DND-41 (cell line): ENCODE results near the gene SPATA46.

ENCODE experiments used
- ATAC-seq: fragments of 200-7000 bp; cut with Tn5 transposase; 3 replicates; pipeline ENCODE4 v1.9.1; 2021; ENCODE audit warnings: low read depth; ENCODE audit not compliant: insufficient read depth
- DNase-seq: peaks from one replicate; pipeline ENCODE4 v3.0.0-alpha.2; 2020
- H2AFZ ChIP-seq: 2 replicates; pipeline ENCODE4 v1.6.0; 2012; ENCODE audit warnings: low read depth, low read length
- H3K27ac ChIP-seq: 2 replicates; pipeline ENCODE4 v1.5.1; 2012; ENCODE audit warnings: low read length, inconsistent platforms
- H3K27me3 ChIP-seq: fragments of 200-600 bp; sonication (generic); 2 replicates; pipeline ENCODE4 v1.6.0; 2012; ENCODE audit warnings: low read length, mild to moderate bottlenecking, inconsistent platforms; ENCODE audit not compliant: insufficient read depth, poor library complexity
- H3K36me3 ChIP-seq: 2 replicates; pipeline ENCODE4 v1.5.1; 2012; ENCODE audit warnings: low read length, inconsistent platforms; ENCODE audit not compliant: insufficient read depth
- H3K4me1 ChIP-seq: 2 replicates; pipeline ENCODE4 v1.5.1; 2012; ENCODE audit warnings: mild to moderate bottlenecking, low read length; ENCODE audit not compliant: insufficient read depth
- H3K4me2 ChIP-seq: 2 replicates; pipeline ENCODE4 v1.6.0; 2012; ENCODE audit warnings: mild to moderate bottlenecking, moderate library complexity, low read length, inconsistent platforms; ENCODE audit not compliant: insufficient read depth
- H3K4me3 ChIP-seq, 2 experiments: fragments of 200-600 bp in 1 of 2; shearing (Covaris generic) in 1 of 2; 2 replicates each; pipeline ENCODE4 v1.5.1; 2012 to 2016; ENCODE audit warnings: inconsistent platforms in 2 of 2, low read length in 2 of 2, mild to moderate bottlenecking in 2 of 2, low read depth in 1 of 2, moderate library complexity in 1 of 2
- H3K79me2 ChIP-seq: 2 replicates; pipeline ENCODE4 v1.6.0; 2012; ENCODE audit warnings: low read length, inconsistent platforms; ENCODE audit not compliant: insufficient read depth
- H3K9ac ChIP-seq: 2 replicates; pipeline ENCODE4 v1.6.0; 2012; ENCODE audit warnings: low read depth, mild to moderate bottlenecking, inconsistent platforms, low read length, moderate library complexity
- H3K9me3 ChIP-seq: 2 replicates; pipeline ENCODE4 v1.5.1; 2012; ENCODE audit warnings: low read length, moderate library complexity, mild to moderate bottlenecking, inconsistent platforms; ENCODE audit not compliant: insufficient read depth, severe bottlenecking
- H4K20me1 ChIP-seq: 2 replicates; pipeline ENCODE4 v1.6.0; 2012; ENCODE audit warnings: low read length; ENCODE audit not compliant: insufficient read depth
- CTCF ChIP-seq: IDR thresholded peaks from 2 replicates; pipeline ENCODE4 v1.5.1; 2012; ENCODE audit warnings: borderline replicate concordance, low read length, moderate library complexity, mild to moderate bottlenecking; ENCODE audit not compliant: poor library complexity, severe bottlenecking; ENCODE audit errors: extremely low read depth
- EZH2 ChIP-seq: IDR thresholded peaks from 3 replicates; pipeline ENCODE4 v1.6.1; 2012; ENCODE audit warnings: borderline replicate concordance, low read depth, mild to moderate bottlenecking, moderate library complexity, low read length, inconsistent platforms; ENCODE audit not compliant: severe bottlenecking

Gene SPATA46

DNA sequence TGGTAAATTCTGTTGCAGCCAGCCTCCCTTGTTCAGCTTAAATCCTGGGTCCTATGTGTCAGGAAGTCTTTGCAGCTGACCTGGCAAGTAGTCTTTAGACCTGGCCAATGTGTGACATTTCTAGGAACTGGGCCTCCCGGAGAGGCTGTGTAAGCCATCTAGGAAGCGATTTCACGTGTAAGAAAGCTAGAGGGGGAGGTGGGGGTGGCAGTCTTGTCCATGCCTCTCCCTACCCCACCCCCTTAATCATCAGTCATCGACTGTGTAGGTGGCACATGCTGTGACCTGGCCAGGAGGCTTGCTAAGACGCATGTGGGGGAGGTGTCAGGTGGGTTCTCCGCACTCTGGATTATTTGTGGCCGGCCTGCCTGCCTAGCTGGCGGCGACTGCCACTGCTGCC is 13.3 kb upstream of the SPATA46 start:
- no peak for ATAC-seq
- H3K27me3 ChIP-seq, result peaks cover 17% of the 10 kb centered on the region
- no peaks in the 10 kb centered on the region for H3K36me3 ChIP-seq
- H3K4me2 ChIP-seq, result no peak overlapping the region
- no peak for DNase-seq
- no peak overlapping the region for H3K9ac ChIP-seq
- no peak overlapping the region for H3K27ac ChIP-seq
- H3K4me1 ChIP-seq, result no peaks in the 10 kb centered on the region
- no peak overlapping the region for H3K4me3 ChIP-seq
- no peaks in the 10 kb centered on the region for H3K79me2 ChIP-seq
- no peak for TF ChIP-seq EZH2
- TF ChIP-seq CTCF, result no peak
- H3K9me3 ChIP-seq, result no peaks in the 10 kb centered on the region
- 0 out of 2 replicates have a peak, but pooled peaks cover 5% of the 10 kb centered on the region for H4K20me1 ChIP-seq
- no peak overlapping the region for H2AFZ ChIP-seq

DNA sequence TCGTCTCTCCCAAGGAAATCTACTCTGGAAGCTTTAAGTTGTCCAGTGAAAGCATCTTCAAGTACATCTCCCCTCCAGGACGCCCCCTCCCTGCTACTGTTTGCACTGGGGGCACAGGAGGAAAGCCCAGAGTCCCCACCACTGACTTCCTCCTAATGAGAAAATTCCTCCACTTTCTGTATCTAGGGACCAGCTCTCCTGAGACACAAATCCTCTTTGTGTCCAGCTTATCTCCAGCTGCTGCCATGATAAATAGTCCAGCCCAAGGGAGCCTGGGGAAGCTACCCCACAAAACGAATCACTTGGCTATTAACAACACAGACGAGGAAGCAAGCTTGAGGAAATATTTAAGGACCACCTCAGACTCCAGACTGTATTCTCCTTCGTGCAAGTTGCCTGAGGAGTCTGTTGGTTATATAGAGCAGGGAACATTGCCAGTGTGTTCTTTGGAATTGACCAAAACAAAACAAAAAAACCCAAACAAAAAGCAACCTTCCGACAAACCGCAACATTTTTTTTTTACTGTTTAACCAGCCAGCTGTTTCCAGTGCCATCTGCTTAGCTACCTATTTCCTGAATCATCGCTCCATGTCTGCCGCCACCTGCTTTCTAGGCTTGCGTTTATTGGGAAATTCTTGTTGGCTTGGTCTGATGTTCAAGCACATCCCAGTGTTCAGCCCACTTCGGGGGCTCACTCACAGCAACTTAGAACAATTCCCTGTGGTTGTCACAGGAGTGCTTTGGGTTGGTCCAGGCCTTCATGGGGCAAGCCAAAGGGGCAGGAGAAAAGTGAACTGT is 12.6 kb upstream of the SPATA46 start:
- no peaks in the 10 kb centered on the region for H3K4me1 ChIP-seq
- no peaks in the 10 kb centered on the region for H3K36me3 ChIP-seq
- H3K9ac ChIP-seq, result no peak overlapping the region
- H3K4me2 ChIP-seq, result no peak overlapping the region
- TF ChIP-seq EZH2, result no peak
- no peak for TF ChIP-seq CTCF
- no peaks in the 10 kb centered on the region for H3K9me3 ChIP-seq
- no peak overlapping the region for H2AFZ ChIP-seq
- peaks cover 17% of the 10 kb centered on the region for H3K27me3 ChIP-seq
- H3K79me2 ChIP-seq, result no peaks in the 10 kb centered on the region
- H4K20me1 ChIP-seq, result 0 out of 2 replicates have a peak, but pooled peaks cover 5% of the 10 kb centered on the region
- DNase-seq, result no peak
- no peak overlapping the region for H3K27ac ChIP-seq
- ATAC-seq, result no peak; the same call in 2 of the 3 replicates
- H3K4me3 ChIP-seq, result no peak overlapping the region

- H3K27me3 ChIP-seq, result peaks cover 17% of the 10 kb centered on the region
- no peak overlapping the region for H2AFZ ChIP-seq
- H3K9me3 ChIP-seq, result no peaks in the 10 kb centered on the region
- 0 out of 2 replicates have a peak, but pooled peaks cover 5% of the 10 kb centered on the region for H4K20me1 ChIP-seq
- no peak for ATAC-seq
- H3K27ac ChIP-seq, result no peak overlapping the region
- no peak for DNase-seq
- no peaks in the 10 kb centered on the region for H3K79me2 ChIP-seq
- H3K36me3 ChIP-seq, result no peaks in the 10 kb centered on the region
- no peak overlapping the region for H3K4me3 ChIP-seq
- H3K4me2 ChIP-seq, result no peak overlapping the region
- TF ChIP-seq CTCF (no peak), EZH2 (no peak)
- H3K4me1 ChIP-seq, result no peaks in the 10 kb centered on the region
- H3K9ac ChIP-seq, result no peak overlapping the region
Observed at GRCh38 chr1:162388615-162389014, 12.0 kb upstream of the SPATA46 start.
